Measurements from ENCODE around the gene LMNTD1. TPM values are rescaled to one million over a fixed set of nuclear protein-coding genes. Genes with fewer than 3 reads are reported as not detected.
"Not testable (repeated sequence)": the region's sequence is repeated elsewhere in the genome, so short reads cannot be mapped to it uniquely, and the experiment has no call there.

Gene LMNTD1
- total RNA-seq, 2 donors from 2014 or later: 1.0 TPM; not detected in 1

DNA sequence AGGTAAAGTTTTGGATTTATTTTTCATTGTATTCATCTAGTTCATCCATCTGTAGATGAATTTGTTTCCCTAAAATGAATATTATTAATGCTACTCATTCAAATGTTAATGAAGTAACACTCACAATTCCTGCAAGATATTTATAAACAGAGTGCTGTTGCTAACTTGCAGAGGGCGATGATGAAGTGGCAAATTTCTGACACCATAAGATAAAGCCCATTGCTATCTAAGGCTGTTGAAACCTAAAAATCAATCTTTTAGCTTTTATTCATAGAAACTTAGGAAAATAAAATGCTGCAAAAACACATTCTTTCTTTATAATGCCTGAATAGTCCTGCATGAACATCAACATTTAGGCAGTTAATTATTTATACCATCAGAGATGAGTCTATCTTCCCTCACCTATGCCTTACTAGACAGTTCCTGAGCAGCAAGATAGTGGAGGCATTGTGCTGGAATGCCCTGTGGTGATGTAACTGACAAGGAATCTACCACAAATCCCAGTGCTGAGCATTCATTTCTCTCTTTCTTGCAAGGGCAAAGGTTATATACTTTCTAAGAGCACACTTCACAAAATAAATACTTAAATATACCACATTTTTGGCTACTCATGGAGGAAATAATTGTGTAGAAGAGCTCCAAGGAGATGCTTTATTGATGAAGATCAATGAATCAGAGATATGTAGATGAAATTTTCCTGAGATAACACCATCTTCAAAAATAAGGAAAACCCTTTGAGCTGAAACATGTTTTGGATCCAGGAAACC lies 57.6 kb downstream of the LMNTD1 start:
- TF ChIP-seq, protein P1, sequence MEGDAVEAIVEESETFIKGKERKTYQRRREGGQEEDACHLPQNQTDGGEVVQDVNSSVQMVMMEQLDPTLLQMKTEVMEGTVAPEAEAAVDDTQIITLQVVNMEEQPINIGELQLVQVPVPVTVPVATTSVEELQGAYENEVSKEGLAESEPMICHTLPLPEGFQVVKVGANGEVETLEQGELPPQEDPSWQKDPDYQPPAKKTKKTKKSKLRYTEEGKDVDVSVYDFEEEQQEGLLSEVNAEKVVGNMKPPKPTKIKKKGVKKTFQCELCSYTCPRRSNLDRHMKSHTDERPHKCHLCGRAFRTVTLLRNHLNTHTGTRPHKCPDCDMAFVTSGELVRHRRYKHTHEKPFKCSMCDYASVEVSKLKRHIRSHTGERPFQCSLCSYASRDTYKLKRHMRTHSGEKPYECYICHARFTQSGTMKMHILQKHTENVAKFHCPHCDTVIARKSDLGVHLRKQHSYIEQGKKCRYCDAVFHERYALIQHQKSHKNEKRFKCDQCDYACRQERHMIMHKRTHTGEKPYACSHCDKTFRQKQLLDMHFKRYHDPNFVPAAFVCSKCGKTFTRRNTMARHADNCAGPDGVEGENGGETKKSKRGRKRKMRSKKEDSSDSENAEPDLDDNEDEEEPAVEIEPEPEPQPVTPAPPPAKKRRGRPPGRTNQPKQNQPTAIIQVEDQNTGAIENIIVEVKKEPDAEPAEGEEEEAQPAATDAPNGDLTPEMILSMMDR (IDR thresholded peaks at IDR 0.05): no peak
- Histone ChIP-seq H3K27ac (no peak overlapping the region), H3K36me3 (no peaks in the 10 kb centered on the region), H3K4me3 (no peak overlapping the region), H3K4me1 (no peaks in the 10 kb centered on the region), H3K27me3 (no peaks in the 10 kb centered on the region), H3K9me3 (no peaks in the 10 kb centered on the region)
- no peak for DNase-seq (ENCODE audit: low spot score)

DNA sequence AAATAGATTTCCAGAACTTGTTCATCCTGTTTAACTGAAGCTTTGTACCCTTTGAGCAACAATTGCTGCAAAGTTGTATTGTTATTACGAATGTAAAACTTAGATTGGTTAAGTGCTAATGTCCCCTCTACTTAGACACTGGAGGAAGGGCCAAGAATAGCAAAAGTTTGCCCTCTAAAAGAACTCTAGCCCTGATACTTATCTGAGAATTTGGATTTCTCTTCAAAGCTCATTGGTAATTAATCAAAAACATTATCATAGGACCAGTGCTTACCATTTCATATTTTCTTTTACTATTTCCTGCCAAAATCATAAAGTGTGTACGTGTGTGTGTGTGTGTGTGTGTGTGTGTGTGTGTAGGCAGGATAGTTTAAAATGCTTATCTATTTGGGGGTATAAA lies 58.2 kb downstream of the LMNTD1 start:
- Histone ChIP-seq H3K36me3 (no peaks in the 10 kb centered on the region), H3K27ac (no peak overlapping the region), H3K9me3 (no peaks in the 10 kb centered on the region), H3K4me1 (no peaks in the 10 kb centered on the region), H3K27me3 (no peaks in the 10 kb centered on the region), H3K4me3 (no peak overlapping the region)
- DNase-seq (ENCODE audit: low spot score): no peak
- TF ChIP-seq, protein P1 (IDR thresholded peaks at IDR 0.05): no peak

DNA sequence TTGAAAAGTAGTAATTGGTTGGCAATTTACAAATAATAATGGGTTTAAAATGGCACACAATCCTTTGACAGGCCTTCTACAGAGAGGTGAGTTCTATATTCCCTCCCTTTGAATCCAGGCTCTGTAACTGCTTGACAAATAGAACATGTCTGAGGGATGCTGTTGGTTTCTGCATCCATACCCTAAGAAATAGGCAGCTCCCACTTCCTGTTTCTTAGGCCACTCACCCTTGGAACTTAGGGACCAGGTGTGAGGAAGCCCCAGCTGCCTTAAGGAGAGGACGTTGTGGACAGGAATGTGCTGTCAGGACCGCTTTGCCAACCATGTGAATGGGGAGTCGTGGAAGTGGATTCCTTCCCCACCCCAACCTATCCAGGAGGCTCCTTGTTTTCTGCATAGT lies 59.4 kb downstream of the LMNTD1 start:
- H3K4me3 ChIP-seq: no peak overlapping the region
- no peak overlapping the region for H3K27ac ChIP-seq
- H3K36me3 ChIP-seq: no peaks in the 10 kb centered on the region
- DNase-seq (ENCODE audit: low spot score): no peak
- no peaks in the 10 kb centered on the region for H3K4me1 ChIP-seq
- no peaks in the 10 kb centered on the region for H3K9me3 ChIP-seq
- H3K27me3 ChIP-seq: no peaks in the 10 kb centered on the region
- TF ChIP-seq, protein P1 (IDR thresholded peaks at IDR 0.05): no peak

DNA sequence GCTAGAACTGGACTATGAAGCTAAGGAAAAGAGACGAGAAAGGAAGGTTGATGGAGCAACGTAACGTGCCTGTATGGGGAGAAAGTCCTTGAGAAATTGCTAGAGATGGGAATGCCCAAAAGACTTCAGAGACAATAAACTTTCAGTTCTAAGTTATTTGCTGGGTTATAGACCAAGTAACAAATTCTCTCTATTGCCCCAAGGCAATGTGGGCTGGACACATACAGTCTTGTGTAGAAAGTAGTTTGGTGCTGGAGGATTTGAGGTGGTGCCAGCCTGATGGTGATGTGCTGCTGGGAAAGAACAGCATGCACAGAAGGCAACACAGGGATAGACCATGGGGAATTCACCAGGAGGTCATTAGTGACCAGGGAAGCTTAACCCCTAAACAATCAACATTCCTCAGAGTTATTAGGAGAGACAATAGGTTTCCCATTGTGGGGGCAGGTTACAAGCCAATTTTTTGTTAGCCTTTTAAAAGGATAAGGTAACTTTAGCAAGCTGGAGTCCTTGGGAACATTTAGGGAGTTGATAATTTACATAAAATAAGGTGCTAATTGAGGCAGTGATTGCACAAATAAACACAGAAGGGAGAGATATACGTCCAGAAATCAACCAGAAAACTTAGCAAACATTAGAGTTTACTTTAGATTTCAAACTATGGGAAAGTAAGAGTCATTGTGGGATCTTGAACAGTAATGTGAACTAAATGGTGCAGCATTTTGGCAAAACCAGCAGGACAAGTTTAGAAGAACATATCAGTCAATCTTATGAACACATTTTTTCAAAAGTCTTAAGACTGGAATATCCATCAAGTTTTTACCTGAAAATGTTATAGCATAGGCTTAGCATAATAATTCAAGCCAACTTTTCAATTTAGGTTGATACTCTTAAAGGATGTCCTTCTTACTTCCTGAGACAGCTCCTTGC lies 61.4 kb downstream of the LMNTD1 start:
- Histone ChIP-seq H3K36me3 (no peaks in the 10 kb centered on the region), H3K27ac (no peak overlapping the region), H3K4me1 (no peaks in the 10 kb centered on the region), H3K4me3 (no peak overlapping the region), H3K9me3 (no peaks in the 10 kb centered on the region), H3K27me3 (no peaks in the 10 kb centered on the region)
- no peak for DNase-seq (ENCODE audit: low spot score)
- TF ChIP-seq, protein P1 (IDR thresholded peaks at IDR 0.05): no peak

DNA sequence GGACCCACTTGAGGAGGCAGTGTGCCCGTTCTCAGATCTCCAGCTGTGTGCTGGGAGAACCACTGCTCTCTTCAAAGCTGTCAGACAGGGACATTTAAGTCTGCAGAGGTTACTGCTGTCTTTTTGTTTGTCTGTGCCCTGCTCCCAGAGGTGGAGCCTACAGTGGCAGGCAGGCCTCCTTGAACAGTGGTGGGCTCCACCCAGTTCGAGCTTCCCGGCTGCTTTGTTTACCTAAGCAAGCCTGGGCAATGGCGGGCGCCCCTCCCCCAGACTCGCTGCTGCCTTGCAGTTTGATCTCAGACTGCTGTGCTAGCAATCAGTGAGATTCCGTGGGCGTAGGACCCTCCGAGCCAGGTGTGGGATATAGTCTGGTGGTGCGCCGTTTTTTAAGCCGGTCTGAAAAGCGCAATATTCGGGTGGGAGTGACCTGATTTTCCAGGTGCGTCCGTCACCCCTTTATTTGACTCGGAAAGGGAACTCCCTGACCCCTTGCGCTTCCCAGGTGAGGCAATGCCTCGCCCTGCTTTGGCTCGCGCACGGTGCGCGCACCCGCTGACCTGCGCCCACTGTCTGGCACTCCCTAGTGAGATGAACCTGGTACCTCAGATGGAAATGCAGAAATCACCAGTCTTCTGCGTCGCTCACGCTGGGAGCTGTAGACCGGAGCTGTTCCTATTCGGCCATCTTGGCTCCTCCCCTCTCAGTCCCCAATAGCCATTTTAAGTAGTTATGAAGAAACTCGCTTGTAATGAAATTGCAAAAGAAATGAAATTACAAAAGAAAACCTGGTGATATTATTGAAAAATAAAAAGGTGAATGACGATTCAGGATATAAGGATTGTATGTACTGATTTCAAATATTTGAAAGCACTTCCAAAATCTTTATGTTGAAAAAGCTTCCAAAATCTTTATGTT lies 63.9 kb downstream of the LMNTD1 start:
- not testable (repeated sequence) for H3K27me3 ChIP-seq, H3K4me1 ChIP-seq, H3K4me3 ChIP-seq

More for the DNA sequence above, 63.9 kb downstream of the LMNTD1 start:
- DNase-seq (ENCODE audit: low spot score); H3K27ac ChIP-seq; H3K36me3 ChIP-seq; H3K9me3 ChIP-seq: not testable (repeated sequence)

Data from right atrium auricular region (tissue), 2 donors.